ENCODE results near the gene CEP350.
A peak's percentile ranks its signal among the peaks of the same experiment; 100 is the strongest.

Gene CEP350

GRCh38 chr1:179954493-179955286 lies at the start of gene CEP350:
CEP350 (plus strand) TSS chr1:179954810; CDS start chr1:179986182, 31,372 bp downstream.
- peak; percentile 93 to 99 (median 95) for DNase-seq
- intact Hi-C loops (cut with DNase I) = loop anchor here (1.0 to 2.0 kb wide), 2 partner anchors 72 to 200 kb away; partner anchors contain the start of genes QSOX1 and TOR1AIP1

GRCh38 chr1:179910934-179911333 lies 43.7 kb upstream of the CEP350 start:
- no peak for DNase-seq
- intact Hi-C loops (cut with DNase I) = no loop called here

- intact Hi-C loops (cut with DNase I) = no loop called here
- DNase-seq = no peak
Measured at GRCh38 chr1:179911812-179912211, 42.8 kb upstream of the CEP350 start.

GRCh38 chr1:179917601-179918429 lies 36.8 kb upstream of the CEP350 start:
- no peak for DNase-seq
- intact Hi-C loops (cut with DNase I) = no loop called here

GRCh38 chr1:179921472-179921871 lies 33.1 kb upstream of the CEP350 start:
- intact Hi-C loops (cut with DNase I) = no loop called here
- no peak for DNase-seq

- intact Hi-C loops (cut with DNase I) = no loop called here
- no peak for DNase-seq
Measured at GRCh38 chr1:179921981-179922872, 32.4 kb upstream of the CEP350 start.

GRCh38 chr1:179923029-179923428 lies 31.6 kb upstream of the CEP350 start:
- no peak for DNase-seq
- intact Hi-C loops (cut with DNase I) = no loop called here

- DNase-seq = no peak
Measured at GRCh38 chr1:179924268-179924667, 30.3 kb upstream of the CEP350 start.

GRCh38 chr1:179925302-179925701 lies 29.3 kb upstream of the CEP350 start:
- intact Hi-C loops (cut with DNase I) = no loop called here
- DNase-seq = no peak

More at GRCh38 chr1:179924268-179924667, 30.3 kb upstream of the CEP350 start:
- intact Hi-C loops (cut with DNase I) = no loop called here

GRCh38 chr1:179925922-179926849 lies 28.4 kb upstream of the CEP350 start:
- intact Hi-C loops (cut with DNase I) = no loop called here
- no peak for DNase-seq

GRCh38 chr1:179926850-179927205 lies 27.8 kb upstream of the CEP350 start:
- intact Hi-C loops (cut with DNase I) = no loop called here
- DNase-seq = no peak

- intact Hi-C loops (cut with DNase I) = no loop called here
- DNase-seq = no peak
Measured at GRCh38 chr1:179929955-179930798, 24.4 kb upstream of the CEP350 start.

- no peak for DNase-seq
- intact Hi-C loops (cut with DNase I) = no loop called here
Measured at GRCh38 chr1:179930867-179931266, 23.7 kb upstream of the CEP350 start.

- intact Hi-C loops (cut with DNase I) = no loop called here
Measured at GRCh38 chr1:179933219-179933618, 21.4 kb upstream of the CEP350 start.

GRCh38 chr1:179935909-179936496 lies 18.6 kb upstream of the CEP350 start:
- DNase-seq = no peak
- intact Hi-C loops (cut with DNase I) = no loop called here

More at GRCh38 chr1:179933219-179933618, 21.4 kb upstream of the CEP350 start:
- DNase-seq = no peak

- intact Hi-C loops (cut with DNase I) = no loop called here
Measured at GRCh38 chr1:179937668-179938254, 16.8 kb upstream of the CEP350 start.

GRCh38 chr1:179938752-179939151 lies 15.9 kb upstream of the CEP350 start:
- DNase-seq = no peak
- intact Hi-C loops (cut with DNase I) = no loop called here

More at GRCh38 chr1:179937668-179938254, 16.8 kb upstream of the CEP350 start:
- no peak for DNase-seq

GRCh38 chr1:179939941-179940340 lies 14.7 kb upstream of the CEP350 start:
- no peak for DNase-seq
- intact Hi-C loops (cut with DNase I) = no loop called here

Measured in posterior cingulate gyrus (tissue), 11 donors.